Epidermal melanocyte (primary cell): Measurements from ENCODE around the gene NUP54.

ENCODE experiments used
- DNase-seq: peaks from one replicate; pipeline ENCODE4 v3.0.0; 2011; ENCODE audit warnings: low spot score; ENCODE audit not compliant: insufficient read length

Gene NUP54

GRCh38 chr4:76148142-76148865 lies at the start of gene NUP54:
TSS of gene NUP54 (minus strand) at chr4:76148397. CDS start at chr4:76148374, 23 bp downstream.
- DNase-seq: peak; percentile 79

- DNase-seq: no peak
These were observed 49.0 kb upstream of the NUP54 start for GRCh38 chr4:76197031-76197743.

GRCh38 chr4:76196376-76196775 lies 48.2 kb upstream of the NUP54 start:
- no peak for DNase-seq

- DNase-seq: no peak
These were observed 47.1 kb upstream of the NUP54 start for GRCh38 chr4:76195326-76195725.

GRCh38 chr4:76194325-76194724 lies 46.1 kb upstream of the NUP54 start:
- peak; percentile 32 for DNase-seq

GRCh38 chr4:76192236-76192635 lies 44.0 kb upstream of the NUP54 start:
- no peak for DNase-seq

- no peak for DNase-seq
These were observed 40.4 kb upstream of the NUP54 start for GRCh38 chr4:76188557-76188956.

- DNase-seq: no peak
These were observed 40.0 kb upstream of the NUP54 start for GRCh38 chr4:76188149-76188548.

GRCh38 chr4:76187152-76187551 lies 39.0 kb upstream of the NUP54 start:
- DNase-seq: no peak

GRCh38 chr4:76182463-76182862 lies 34.3 kb upstream of the NUP54 start:
- no peak for DNase-seq

GRCh38 chr4:76179398-76180318 lies 31.5 kb upstream of the NUP54 start:
- DNase-seq: peak; percentile 77

GRCh38 chr4:76178296-76178695 lies 30.1 kb upstream of the NUP54 start:
- no peak for DNase-seq

- DNase-seq: no peak
These were observed 29.5 kb upstream of the NUP54 start for GRCh38 chr4:76177709-76178108.

- no peak for DNase-seq
These were observed 27.1 kb upstream of the NUP54 start for GRCh38 chr4:76175336-76175735.

- DNase-seq: no peak
These were observed 26.0 kb upstream of the NUP54 start for GRCh38 chr4:76174216-76174615.

GRCh38 chr4:76168688-76169087 lies 20.5 kb upstream of the NUP54 start:
- no peak for DNase-seq

- no peak for DNase-seq
These were observed 18.3 kb upstream of the NUP54 start for GRCh38 chr4:76166480-76166879.

- DNase-seq: no peak
These were observed 12.2 kb upstream of the NUP54 start for GRCh38 chr4:76160355-76160754.

GRCh38 chr4:76156635-76157034 lies 8.4 kb upstream of the NUP54 start:
- no peak for DNase-seq

GRCh38 chr4:76155979-76156378 lies 7.8 kb upstream of the NUP54 start:
- DNase-seq: no peak

- DNase-seq: no peak
These were observed 5.2 kb upstream of the NUP54 start for GRCh38 chr4:76153356-76153755.
